IPS DF 19.7 (cell line): ENCODE data around the gene ACOXL.

Source experiments
- DNase-seq: peaks from one replicate; pipeline ENCODE4 v3.0.0-alpha.2; 2013; ENCODE audit warnings: low read depth, low spot score

ACOXL gene

GRCh38 chr2:110755491-110756078, 23.2 kb downstream of the ACOXL start:
- no peak for DNase-seq

GRCh38 chr2:110759411-110759810, 27.0 kb downstream of the ACOXL start:
- no peak for DNase-seq

GRCh38 chr2:110764931-110765330, 32.6 kb downstream of the ACOXL start:
- DNase-seq = no peak

- DNase-seq = no peak
Observed at GRCh38 chr2:110766291-110766690, 33.9 kb downstream of the ACOXL start.

GRCh38 chr2:110768591-110768990, 36.2 kb downstream of the ACOXL start:
- no peak for DNase-seq

- DNase-seq = no peak
Observed at GRCh38 chr2:110770404-110770958, 38.1 kb downstream of the ACOXL start.

- DNase-seq = no peak
Observed at GRCh38 chr2:110770959-110771431, 38.6 kb downstream of the ACOXL start.

GRCh38 chr2:110771547-110772382, 39.4 kb downstream of the ACOXL start:
- DNase-seq = no peak

GRCh38 chr2:110772383-110772755, 40.0 kb downstream of the ACOXL start:
- DNase-seq = no peak

- DNase-seq = no peak
Observed at GRCh38 chr2:110773401-110773921, 41.1 kb downstream of the ACOXL start.

GRCh38 chr2:110774701-110775100, 42.3 kb downstream of the ACOXL start:
- DNase-seq = no peak

GRCh38 chr2:110777531-110778311, 45.3 kb downstream of the ACOXL start:
- no peak for DNase-seq

GRCh38 chr2:110780461-110780860, 48.1 kb downstream of the ACOXL start:
- DNase-seq = no peak

- no peak for DNase-seq
Observed at GRCh38 chr2:110783196-110783873, 51.0 kb downstream of the ACOXL start.

GRCh38 chr2:110784047-110784631, 51.8 kb downstream of the ACOXL start:
- DNase-seq = no peak

- DNase-seq = no peak
Observed at GRCh38 chr2:110785439-110785838, 53.1 kb downstream of the ACOXL start.

- DNase-seq = no peak
Observed at GRCh38 chr2:110788976-110789375, 56.6 kb downstream of the ACOXL start.

- DNase-seq = no peak
Observed at GRCh38 chr2:110789706-110790105, 57.3 kb downstream of the ACOXL start.

GRCh38 chr2:110790907-110791306, 58.5 kb downstream of the ACOXL start:
- DNase-seq = no peak

GRCh38 chr2:110791435-110791834, 59.1 kb downstream of the ACOXL start:
- no peak for DNase-seq

GRCh38 chr2:110793034-110793433, 60.7 kb downstream of the ACOXL start:
- DNase-seq = no peak
